AG08395 (cell line): ENCODE results near the gene CAP2.
A peak's percentile ranks its signal among the peaks of the same experiment; 100 is the strongest.
"Not testable (repeated sequence)": the region's sequence is repeated elsewhere in the genome, so short reads cannot be mapped to it uniquely, and the experiment has no call there.

Experiments used
- DNase-seq: peaks from one replicate; pipeline ENCODE4 v3.0.0; 2012; ENCODE audit warnings: mixed read lengths, low spot score

Gene CAP2

GRCh38 chr6:17440811-17441210 lies 47.4 kb downstream of the CAP2 start:
- not testable (repeated sequence) for DNase-seq

GRCh38 chr6:17442196-17442595 lies 48.8 kb downstream of the CAP2 start:
- DNase-seq: no peak

GRCh38 chr6:17446713-17447112 lies 53.3 kb downstream of the CAP2 start:
- DNase-seq: no peak

- no peak for DNase-seq
Measured at GRCh38 chr6:17448165-17448564, 54.8 kb downstream of the CAP2 start.

- DNase-seq: no peak
Measured at GRCh38 chr6:17450397-17450796, 57.0 kb downstream of the CAP2 start.

GRCh38 chr6:17450832-17451231 lies 57.4 kb downstream of the CAP2 start:
- DNase-seq: no peak

GRCh38 chr6:17452096-17452495 lies 58.7 kb downstream of the CAP2 start:
- DNase-seq: no peak

- peak; percentile 25 for DNase-seq
Measured at GRCh38 chr6:17454316-17455005, 61.1 kb downstream of the CAP2 start.

- no peak for DNase-seq
Measured at GRCh38 chr6:17455919-17456318, 62.5 kb downstream of the CAP2 start.

- DNase-seq: no peak
Measured at GRCh38 chr6:17456711-17457110, 63.3 kb downstream of the CAP2 start.

GRCh38 chr6:17457405-17457804 lies 64.0 kb downstream of the CAP2 start:
- DNase-seq: no peak

GRCh38 chr6:17457956-17458355 lies 64.6 kb downstream of the CAP2 start:
- DNase-seq: no peak

- no peak for DNase-seq
Measured at GRCh38 chr6:17458966-17459365, 65.6 kb downstream of the CAP2 start.

GRCh38 chr6:17460862-17461261 lies 67.5 kb downstream of the CAP2 start:
- DNase-seq: no peak

GRCh38 chr6:17466147-17466546 lies 72.8 kb downstream of the CAP2 start:
- DNase-seq: no peak

GRCh38 chr6:17466707-17467106 lies 73.3 kb downstream of the CAP2 start:
- no peak for DNase-seq

- DNase-seq: no peak
Measured at GRCh38 chr6:17469006-17469832, 75.8 kb downstream of the CAP2 start.

GRCh38 chr6:17470202-17470937 lies 77.0 kb downstream of the CAP2 start:
- peak; percentile 16 for DNase-seq

GRCh38 chr6:17470938-17471327 lies 77.5 kb downstream of the CAP2 start:
- DNase-seq: peak; percentile 33

GRCh38 chr6:17472653-17473183 lies 79.3 kb downstream of the CAP2 start:
- DNase-seq: no peak

GRCh38 chr6:17473554-17473953 lies 80.2 kb downstream of the CAP2 start:
- no peak for DNase-seq

GRCh38 chr6:17474289-17474688 lies 80.9 kb downstream of the CAP2 start:
- no peak for DNase-seq
